Cardiac fibroblast (primary cell): Measurements from ENCODE around the gene CTDSPL2.
"Not testable (repeated sequence)": the region's sequence is repeated elsewhere in the genome, so short reads cannot be mapped to it uniquely, and the experiment has no call there.

ENCODE experiments used
- DNase-seq, 2 donors: peaks; one replicate each; pipeline versions ENCODE4 v3.0.0 to v3.0.0-alpha.2; 2010; ENCODE audit warnings: low read depth in 2 of 2
- H3K4me3 ChIP-seq, 2 donors: replicated peaks in 1 of 2; 1 replicate in 1 of 2; 2 replicates in 1 of 2; pipeline ENCODE4 v1.5.1; 2011; ENCODE audit warnings: low read depth in 2 of 2, low read length in 2 of 2, mild to moderate bottlenecking in 2 of 2, moderate library complexity in 1 of 2
- TF ChIP-seq, protein P1 (sequence below): IDR thresholded peaks from one replicate; pipeline ENCODE4 v1.5.1; 2011; ENCODE audit warnings: low read depth, mild to moderate bottlenecking, low read length, inconsistent platforms

Gene CTDSPL2

DNA sequence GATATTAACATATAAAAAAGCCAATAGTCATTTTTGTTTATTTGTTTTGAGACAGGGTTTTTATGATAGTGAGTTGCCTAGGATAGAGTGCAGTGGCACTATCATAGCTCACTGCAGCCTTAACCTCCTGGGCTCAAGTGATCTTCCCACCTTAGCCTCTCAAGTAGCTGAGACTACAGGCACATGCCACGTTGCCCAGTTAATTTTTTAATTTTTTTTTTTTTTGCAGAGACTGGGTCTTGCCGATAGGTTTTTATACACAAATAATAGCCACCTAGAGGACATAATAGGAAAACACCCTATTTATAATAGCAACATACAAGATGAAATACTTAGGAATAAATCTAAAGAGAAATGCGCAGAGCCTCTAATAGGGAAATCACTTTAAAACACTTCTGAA is 122.8 kb downstream of the CTDSPL2 start:
- TF ChIP-seq, protein P1, sequence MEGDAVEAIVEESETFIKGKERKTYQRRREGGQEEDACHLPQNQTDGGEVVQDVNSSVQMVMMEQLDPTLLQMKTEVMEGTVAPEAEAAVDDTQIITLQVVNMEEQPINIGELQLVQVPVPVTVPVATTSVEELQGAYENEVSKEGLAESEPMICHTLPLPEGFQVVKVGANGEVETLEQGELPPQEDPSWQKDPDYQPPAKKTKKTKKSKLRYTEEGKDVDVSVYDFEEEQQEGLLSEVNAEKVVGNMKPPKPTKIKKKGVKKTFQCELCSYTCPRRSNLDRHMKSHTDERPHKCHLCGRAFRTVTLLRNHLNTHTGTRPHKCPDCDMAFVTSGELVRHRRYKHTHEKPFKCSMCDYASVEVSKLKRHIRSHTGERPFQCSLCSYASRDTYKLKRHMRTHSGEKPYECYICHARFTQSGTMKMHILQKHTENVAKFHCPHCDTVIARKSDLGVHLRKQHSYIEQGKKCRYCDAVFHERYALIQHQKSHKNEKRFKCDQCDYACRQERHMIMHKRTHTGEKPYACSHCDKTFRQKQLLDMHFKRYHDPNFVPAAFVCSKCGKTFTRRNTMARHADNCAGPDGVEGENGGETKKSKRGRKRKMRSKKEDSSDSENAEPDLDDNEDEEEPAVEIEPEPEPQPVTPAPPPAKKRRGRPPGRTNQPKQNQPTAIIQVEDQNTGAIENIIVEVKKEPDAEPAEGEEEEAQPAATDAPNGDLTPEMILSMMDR = peak; percentile 31
- DNase-seq = peak; percentile 64 to 72
- H3K4me3 ChIP-seq = no peak overlapping the region

DNA sequence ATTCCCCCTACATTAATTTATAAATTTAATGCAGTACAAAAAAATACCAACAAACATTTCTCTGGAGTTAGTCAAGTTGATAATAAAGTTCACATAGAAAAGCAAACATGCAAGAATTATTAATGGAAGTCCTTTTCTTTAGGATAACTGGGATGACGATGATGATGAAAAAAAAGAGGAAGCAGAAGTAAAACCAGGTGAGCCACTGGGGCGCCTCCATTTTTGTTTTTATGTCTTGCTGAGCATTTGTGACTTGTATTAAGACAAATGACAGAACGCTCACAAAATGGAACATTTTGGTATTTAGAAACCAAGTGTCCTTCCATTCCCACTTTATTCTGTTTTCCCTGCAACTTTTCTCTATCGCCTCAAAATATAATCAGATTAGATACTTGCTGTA is 123.3 kb downstream of the CTDSPL2 start:
- TF ChIP-seq, protein P1 = no peak
- no peak for DNase-seq
- H3K4me3 ChIP-seq = no peak overlapping the region

DNA sequence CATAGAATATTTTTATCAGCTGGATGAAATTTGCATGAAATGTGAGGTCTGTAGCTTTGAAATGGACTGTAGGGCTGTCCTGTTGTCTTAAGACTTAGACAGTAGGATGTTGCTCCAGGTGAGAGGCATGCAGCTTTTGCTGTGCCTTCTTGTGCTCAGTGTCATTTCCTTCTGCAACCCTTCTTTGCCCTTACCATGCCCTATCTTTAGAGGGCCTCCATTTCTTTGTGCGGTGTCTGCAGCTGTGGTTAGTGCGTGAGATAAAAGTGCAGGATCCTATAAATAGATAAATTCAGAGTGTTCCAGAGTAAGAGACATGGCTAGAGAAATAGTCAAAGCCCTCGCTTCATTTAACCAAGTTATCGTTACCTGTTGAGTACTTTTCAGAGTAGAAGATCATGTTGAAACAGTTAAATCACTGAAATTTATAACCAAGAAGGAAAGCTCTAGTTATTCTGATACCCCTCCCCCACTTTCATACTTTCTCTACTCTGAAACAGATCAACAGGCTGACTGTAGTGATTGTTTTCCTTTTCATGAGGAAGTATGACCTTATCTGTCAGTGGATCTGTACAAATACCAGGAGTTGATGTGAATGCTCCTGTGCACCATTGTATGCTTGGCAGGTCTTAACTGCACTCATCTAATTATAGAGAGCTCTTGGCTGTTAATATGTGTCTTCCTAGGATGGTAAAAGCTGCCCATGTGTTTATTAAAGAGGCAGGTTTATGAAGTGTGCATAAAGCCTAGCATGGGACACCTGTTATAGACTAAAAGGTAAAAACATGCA is 127.7 kb downstream of the CTDSPL2 start:
- no peak for DNase-seq
- TF ChIP-seq, protein P1 = no peak
- no peak overlapping the region for H3K4me3 ChIP-seq

DNA sequence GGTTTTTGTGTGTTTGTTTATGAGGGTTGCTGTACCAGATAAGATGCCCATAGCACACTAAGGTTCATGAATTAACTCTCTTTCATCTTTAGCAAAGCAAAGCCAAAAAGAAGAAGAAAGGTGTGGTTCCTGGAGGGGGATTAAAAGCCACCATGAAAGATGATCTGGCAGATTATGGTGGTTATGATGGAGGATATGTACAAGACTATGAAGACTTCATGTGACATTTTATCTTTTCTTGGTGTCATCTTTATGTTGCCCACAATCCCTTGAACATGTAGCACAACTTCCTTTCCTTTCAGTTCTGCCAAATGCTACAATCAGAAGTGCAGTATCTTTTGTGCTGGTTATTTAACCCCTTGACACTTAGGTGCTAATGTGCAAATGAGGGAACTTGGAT is 133.5 kb downstream of the CTDSPL2 start:
- not testable (repeated sequence) for H3K4me3 ChIP-seq, DNase-seq

DNA sequence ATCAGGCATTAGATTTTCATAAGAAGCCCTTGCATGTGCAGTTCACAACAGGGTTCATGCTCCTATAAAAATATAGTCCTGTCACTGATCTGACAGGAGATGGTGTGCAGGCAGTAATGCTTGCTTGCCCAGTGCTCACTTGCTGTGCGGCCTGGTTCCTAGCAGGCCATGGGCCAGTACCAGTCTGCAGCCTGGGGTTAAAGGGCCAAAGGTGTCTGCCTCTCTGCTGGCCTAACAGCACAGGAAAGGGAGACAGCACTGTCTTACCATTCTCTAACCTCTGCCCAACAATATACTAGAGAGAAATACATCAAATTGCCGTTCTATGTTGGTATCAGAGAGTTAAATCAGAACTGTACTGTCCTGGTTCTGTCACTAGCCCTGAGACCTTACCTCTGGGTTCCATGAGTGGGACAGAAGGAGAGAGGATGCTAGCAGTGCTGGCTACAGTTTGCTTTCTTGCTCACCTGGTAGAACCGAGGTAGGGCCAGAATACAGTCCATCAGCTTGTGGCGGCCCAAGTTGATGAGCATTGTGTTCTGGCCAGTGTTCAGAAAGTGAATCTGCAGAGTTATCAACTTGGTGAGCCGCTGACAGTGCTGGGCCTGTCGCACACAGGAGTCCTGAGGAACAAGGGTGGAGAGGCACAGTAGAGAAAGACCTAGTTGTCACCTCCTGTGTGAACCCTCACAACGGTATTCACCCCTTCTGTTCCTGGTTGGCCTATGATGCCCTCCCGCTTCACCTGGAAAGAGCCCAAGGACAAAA is 138.1 kb downstream of the CTDSPL2 start:
- no peak overlapping the region for H3K4me3 ChIP-seq
- no peak for DNase-seq
- TF ChIP-seq, protein P1 = no peak

DNA sequence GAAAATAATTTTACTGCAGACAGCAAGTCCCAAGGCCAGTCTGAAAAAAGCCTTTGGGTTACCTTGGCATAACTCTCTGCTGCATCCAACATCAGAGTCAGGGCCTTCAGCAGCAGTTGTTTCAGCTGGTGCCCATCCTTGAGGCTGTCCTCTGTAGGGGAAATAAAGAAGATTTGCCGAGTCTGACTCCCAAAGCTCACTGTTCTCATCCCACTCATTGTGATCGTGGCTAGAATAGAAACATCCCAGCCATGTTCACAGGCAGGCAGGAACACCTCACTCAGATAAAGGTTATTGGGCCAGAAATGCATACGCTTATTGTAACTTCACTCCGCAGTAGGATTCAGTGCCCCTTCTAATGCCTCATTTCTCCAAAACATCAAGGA is 138.7 kb downstream of the CTDSPL2 start:
- H3K4me3 ChIP-seq = no peak overlapping the region
- TF ChIP-seq, protein P1 = no peak
- no peak for DNase-seq

DNA sequence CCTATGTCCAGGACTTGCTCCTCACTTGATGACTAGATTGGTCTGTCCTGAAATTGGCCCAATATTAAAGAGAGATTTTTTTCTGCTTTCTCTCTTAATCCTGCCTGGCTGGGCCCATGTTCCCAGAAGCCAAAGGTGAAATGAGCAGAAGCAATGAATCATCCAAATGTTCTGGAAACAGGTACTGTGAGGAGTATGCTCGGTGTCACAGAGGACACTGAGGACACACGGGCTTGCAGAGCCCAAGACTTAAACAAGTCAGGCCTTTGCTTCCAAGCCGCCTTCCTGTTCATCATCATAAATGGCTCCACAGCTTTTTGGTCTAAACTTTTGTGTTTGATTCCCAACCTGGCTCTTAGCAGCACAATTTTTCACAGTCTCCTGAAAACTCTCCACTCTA is 140.9 kb downstream of the CTDSPL2 start:
- TF ChIP-seq, protein P1 = no peak
- H3K4me3 ChIP-seq = no peak overlapping the region
- no peak for DNase-seq
